ENCODE results near the gene FIG4.
"Not testable (repeated sequence)": the region's sequence is repeated elsewhere in the genome, so short reads cannot be mapped to it uniquely, and the experiment has no call there.

FIG4 gene

DNA sequence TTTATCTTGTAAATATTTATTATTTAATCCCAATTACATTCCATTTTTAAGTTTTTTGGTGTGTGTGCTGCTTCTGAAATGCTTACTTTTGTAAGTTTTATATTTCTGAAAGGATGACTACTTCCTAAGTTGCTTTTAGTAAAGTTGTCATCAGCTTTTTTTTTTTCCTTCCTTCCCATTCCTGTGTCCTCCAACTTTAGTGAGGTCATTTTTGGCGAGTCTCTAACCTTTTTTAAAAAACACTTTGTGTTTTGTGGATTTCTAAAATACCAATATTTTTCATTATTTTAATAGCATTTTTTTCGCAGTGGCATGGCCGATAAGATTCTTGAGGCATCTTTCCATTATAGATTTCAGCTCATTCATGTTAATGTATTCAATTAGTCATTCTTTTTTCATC, 30.9 kb downstream of the FIG4 start:
- H3K4me1 ChIP-seq (ENCODE audit: control insufficient read depth in 2 of 2, insufficient read depth in 1 of 2, low read depth in 1 of 2, low read length in 2 of 2): no peaks in the 10 kb centered on the region
- H4K8ac ChIP-seq (ENCODE audit: low read depth, low read length): no peak overlapping the region
- H3K18ac ChIP-seq (ENCODE audit: low read length): no peak overlapping the region
- H3K4me3 ChIP-seq (ENCODE audit: low read length in 2 of 2): no peak overlapping the region
- DNase-seq (ENCODE audit: low spot score): no peak
- H4K91ac ChIP-seq (ENCODE audit: low read depth, low read length, poor library complexity): no peak overlapping the region
- peaks cover 2% of the 10 kb centered on the region in 2 donors for H3K36me3 ChIP-seq (replicated peaks in 1 of 2; ENCODE audit: control insufficient read depth in 2 of 2, insufficient read depth in 2 of 2, low read length in 2 of 2)
- no peak overlapping the region for H2BK120ac ChIP-seq (ENCODE audit: low read depth, low read length)
- no peak overlapping the region for H2BK12ac ChIP-seq (ENCODE audit: low read length)
- no peak overlapping the region for H3K14ac ChIP-seq (ENCODE audit: low read length)
- H3K79me1 ChIP-seq (ENCODE audit: low read depth, low read length): peaks cover 2% of the 10 kb centered on the region
- no peak overlapping the region for H2AFZ ChIP-seq (ENCODE audit: low read length)
- no peak overlapping the region for H2BK5ac ChIP-seq (ENCODE audit: low read length)
- no peak overlapping the region for H3K23ac ChIP-seq (ENCODE audit: low read depth, low read length, poor library complexity)
- no peaks in the 10 kb centered on the region for H3K9me3 ChIP-seq (replicated peaks in 1 of 2; ENCODE audit: control insufficient read depth in 2 of 2, insufficient read depth in 1 of 2, low read depth in 1 of 2, low read length in 2 of 2)
- no CpG with 5 or more reads among the region's 3 CpGs for WGBS, 2 donors (ENCODE audit: extremely low coverage in 2 of 2, insufficient read length in 2 of 2, insufficient replicate concordance in 1 of 2)
- no peak overlapping the region for H2AK5ac ChIP-seq (ENCODE audit: low read depth, low read length)
- no peak overlapping the region for H2BK15ac ChIP-seq (ENCODE audit: low read length)
- H3K4ac ChIP-seq (ENCODE audit: low read length): no peak overlapping the region
- H3K27me3 ChIP-seq (ENCODE audit: control insufficient read depth in 3 of 3, insufficient read depth in 3 of 3, low read depth in 1 of 3, low read length in 3 of 3): no peaks in the 10 kb centered on the region
- no peak overlapping the region for H3K4me2 ChIP-seq (ENCODE audit: insufficient read depth, low read length, poor library complexity, severe bottlenecking)
- H3K27ac ChIP-seq (replicated peaks; ENCODE audit: low read length): no peak overlapping the region
- H3K9ac ChIP-seq (ENCODE audit: low read depth, low read length, poor library complexity): no peak overlapping the region

DNA sequence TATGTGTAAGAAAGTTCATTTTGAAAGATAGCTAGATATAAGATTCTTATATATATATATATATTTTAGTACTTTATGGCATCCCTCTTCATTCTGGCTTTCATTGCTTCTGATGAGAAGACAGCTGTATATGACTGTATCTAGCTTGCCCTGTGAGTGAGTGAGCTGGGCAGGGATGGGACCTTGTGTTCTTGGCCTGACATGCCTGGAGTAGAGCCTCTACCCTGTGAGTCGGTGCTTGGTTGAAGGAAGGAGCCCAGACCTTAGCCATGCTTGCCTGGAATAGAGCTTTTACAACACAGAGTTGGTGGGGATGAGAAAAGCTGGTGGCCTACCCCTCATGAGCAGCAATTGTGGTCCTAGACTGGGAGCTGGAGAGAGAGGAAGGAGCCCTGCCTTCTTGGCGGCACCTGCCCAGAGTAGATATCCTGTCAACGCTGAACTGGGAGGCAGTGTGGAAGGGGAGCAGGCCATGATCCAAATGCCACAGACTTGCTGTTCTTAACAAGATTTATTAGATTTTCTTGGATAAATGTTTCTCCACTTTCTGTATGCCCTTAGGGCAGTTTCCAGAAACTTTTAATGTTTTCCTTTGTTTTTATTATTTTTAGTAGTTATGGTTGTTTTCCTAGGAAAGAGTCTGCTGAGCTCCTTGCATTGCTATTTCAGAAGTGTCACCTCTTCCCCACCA, 31.6 kb downstream of the FIG4 start:
- Histone ChIP-seq H4K91ac (ENCODE audit: low read depth, low read length, poor library complexity) (no peak overlapping the region), H2BK5ac (ENCODE audit: low read length) (no peak overlapping the region), H4K8ac (ENCODE audit: low read depth, low read length) (no peak overlapping the region), H3K14ac (ENCODE audit: low read length) (no peak overlapping the region), H3K27me3 (ENCODE audit: control insufficient read depth in 3 of 3, insufficient read depth in 3 of 3, low read depth in 1 of 3, low read length in 3 of 3) (no peaks in the 10 kb centered on the region), H3K36me3 (replicated peaks in 1 of 2; ENCODE audit: control insufficient read depth in 2 of 2, insufficient read depth in 2 of 2, low read length in 2 of 2) (peaks cover 2% of the 10 kb centered on the region in 2 donors), H3K27ac (replicated peaks; ENCODE audit: low read length) (no peak overlapping the region), H2BK12ac (ENCODE audit: low read length) (no peak overlapping the region), H2BK15ac (ENCODE audit: low read length) (no peak overlapping the region), H3K4ac (ENCODE audit: low read length) (no peak overlapping the region), H3K9ac (ENCODE audit: low read depth, low read length, poor library complexity) (no peak overlapping the region), H3K23ac (ENCODE audit: low read depth, low read length, poor library complexity) (no peak overlapping the region), H3K4me2 (ENCODE audit: insufficient read depth, low read length, poor library complexity, severe bottlenecking) (no peak overlapping the region), H2AK5ac (ENCODE audit: low read depth, low read length) (no peak overlapping the region), H2BK120ac (ENCODE audit: low read depth, low read length) (no peak overlapping the region), H3K79me1 (ENCODE audit: low read depth, low read length) (peaks cover 4% of the 10 kb centered on the region), H2AFZ (ENCODE audit: low read length) (no peak overlapping the region), H3K4me1 (ENCODE audit: control insufficient read depth in 2 of 2, insufficient read depth in 1 of 2, low read depth in 1 of 2, low read length in 2 of 2) (no peaks in the 10 kb centered on the region), H3K9me3 (replicated peaks in 1 of 2; ENCODE audit: control insufficient read depth in 2 of 2, insufficient read depth in 1 of 2, low read depth in 1 of 2, low read length in 2 of 2) (no peaks in the 10 kb centered on the region), H3K18ac (ENCODE audit: low read length) (peak overlapping the region; percentile 44), H3K4me3 (ENCODE audit: low read length in 2 of 2) (peak overlapping the region in 1 of 2 donors; percentile 18)
- DNase-seq (ENCODE audit: low spot score): no peak
- WGBS, 2 donors (ENCODE audit: extremely low coverage in 2 of 2, insufficient read length in 2 of 2, insufficient replicate concordance in 1 of 2): no CpG with 5 or more reads among the region's 3 CpGs

DNA sequence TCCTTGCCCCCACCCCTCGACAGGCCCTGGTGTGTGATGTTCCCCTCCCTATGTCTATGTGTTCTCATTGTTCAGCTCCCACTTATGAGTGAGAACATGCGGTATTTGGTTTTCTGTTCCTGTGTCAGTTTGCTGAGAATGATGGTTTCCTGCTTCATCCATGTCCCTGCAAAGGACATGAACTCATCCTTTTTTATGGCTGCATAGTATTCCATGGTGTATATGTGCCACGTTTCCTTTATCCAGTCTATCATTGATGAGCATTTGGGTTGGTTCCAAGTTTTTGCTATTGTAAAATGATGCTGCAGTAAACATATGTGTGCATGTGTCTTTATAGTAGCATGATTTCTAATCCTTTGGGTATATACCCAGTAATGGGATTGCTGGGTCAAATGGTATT, 34.2 kb downstream of the FIG4 start:
- not testable (repeated sequence) for H2BK120ac ChIP-seq (ENCODE audit: low read depth, low read length)

DNA sequence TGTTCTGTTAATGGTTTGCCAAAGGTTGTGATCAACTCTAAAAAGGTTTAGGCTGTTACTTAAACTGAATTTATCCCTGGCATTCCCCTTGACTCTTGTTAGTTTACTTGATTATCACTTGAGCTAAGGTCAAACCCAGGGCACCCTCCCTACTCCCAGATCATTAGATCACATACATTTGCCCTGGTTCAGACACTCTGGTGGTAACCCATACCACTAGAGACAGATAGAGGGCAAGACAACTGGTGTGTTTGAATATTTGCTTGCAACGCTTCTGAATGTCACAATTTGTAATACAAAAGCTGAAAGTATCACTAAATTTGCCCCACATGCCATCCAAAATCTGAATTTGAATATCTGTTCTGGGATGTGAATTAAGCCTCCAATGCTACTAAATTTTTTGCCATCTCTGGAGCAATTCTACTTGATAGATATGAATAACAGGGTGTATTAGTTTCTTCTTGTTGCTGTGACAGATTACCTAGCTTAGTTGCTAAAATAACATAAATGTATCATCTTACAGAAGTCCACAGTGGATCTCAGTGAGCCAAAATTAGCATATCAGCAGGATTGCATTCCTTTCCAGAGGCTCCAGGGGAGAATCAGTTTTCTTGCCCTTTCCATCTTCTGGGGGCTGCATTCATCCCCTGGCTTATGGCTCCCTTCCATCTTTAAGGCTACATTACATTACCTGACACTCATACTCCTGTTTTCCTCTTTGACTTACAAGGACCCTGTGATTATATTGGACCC, 45.4 kb downstream of the FIG4 start:
- Histone ChIP-seq H2BK5ac (ENCODE audit: low read length) (no peak overlapping the region), H3K18ac (ENCODE audit: low read length) (no peak overlapping the region), H3K9me3 (replicated peaks in 1 of 2; ENCODE audit: control insufficient read depth in 2 of 2, insufficient read depth in 1 of 2, low read depth in 1 of 2, low read length in 2 of 2) (no peaks in the 10 kb centered on the region), H2BK12ac (ENCODE audit: low read length) (no peak overlapping the region), H2AFZ (ENCODE audit: low read length) (no peak overlapping the region), H2BK120ac (ENCODE audit: low read depth, low read length) (no peak overlapping the region), H3K9ac (ENCODE audit: low read depth, low read length, poor library complexity) (no peak overlapping the region), H3K79me1 (ENCODE audit: low read depth, low read length) (no peaks in the 10 kb centered on the region), H3K4ac (ENCODE audit: low read length) (no peak overlapping the region), H3K27ac (replicated peaks; ENCODE audit: low read length) (no peak overlapping the region), H2BK15ac (ENCODE audit: low read length) (no peak overlapping the region), H4K91ac (ENCODE audit: low read depth, low read length, poor library complexity) (no peak overlapping the region), H3K36me3 (replicated peaks in 1 of 2; ENCODE audit: control insufficient read depth in 2 of 2, insufficient read depth in 2 of 2, low read length in 2 of 2) (peaks cover 2 to 3% of the 10 kb centered on the region in 2 donors), H3K27me3 (ENCODE audit: control insufficient read depth in 3 of 3, insufficient read depth in 3 of 3, low read depth in 1 of 3, low read length in 3 of 3) (no peaks in the 10 kb centered on the region), H3K4me2 (ENCODE audit: insufficient read depth, low read length, poor library complexity, severe bottlenecking) (no peak overlapping the region), H2AK5ac (ENCODE audit: low read depth, low read length) (no peak overlapping the region), H4K8ac (ENCODE audit: low read depth, low read length) (no peak overlapping the region), H3K23ac (ENCODE audit: low read depth, low read length, poor library complexity) (no peak overlapping the region), H3K4me3 (ENCODE audit: low read length in 2 of 2) (no peak overlapping the region), H3K4me1 (ENCODE audit: control insufficient read depth in 2 of 2, insufficient read depth in 1 of 2, low read depth in 1 of 2, low read length in 2 of 2) (peaks cover 0 to 1% of the 10 kb centered on the region in 2 donors), H3K14ac (ENCODE audit: low read length) (no peak overlapping the region)
- no peak for DNase-seq (ENCODE audit: low spot score)
- no CpG with 5 or more reads among the region's 1 CpG for WGBS, 2 donors (ENCODE audit: extremely low coverage in 2 of 2, insufficient read length in 2 of 2, insufficient replicate concordance in 1 of 2)

More for the DNA sequence above, 34.2 kb downstream of the FIG4 start:
- not testable (repeated sequence) for H3K9ac ChIP-seq (ENCODE audit: low read depth, low read length, poor library complexity); H2AFZ ChIP-seq (ENCODE audit: low read length); H3K4me1 ChIP-seq (ENCODE audit: control insufficient read depth in 2 of 2, insufficient read depth in 1 of 2, low read depth in 1 of 2, low read length in 2 of 2); H4K91ac ChIP-seq (ENCODE audit: low read depth, low read length, poor library complexity); H3K4ac ChIP-seq (ENCODE audit: low read length); H3K27ac ChIP-seq (replicated peaks; ENCODE audit: low read length); H3K14ac ChIP-seq (ENCODE audit: low read length); H2BK15ac ChIP-seq (ENCODE audit: low read length); H3K36me3 ChIP-seq (replicated peaks in 1 of 2; ENCODE audit: control insufficient read depth in 2 of 2, insufficient read depth in 2 of 2, low read length in 2 of 2); H3K18ac ChIP-seq (ENCODE audit: low read length); DNase-seq (ENCODE audit: low spot score); H4K8ac ChIP-seq (ENCODE audit: low read depth, low read length); H3K79me1 ChIP-seq (ENCODE audit: low read depth, low read length); H3K23ac ChIP-seq (ENCODE audit: low read depth, low read length, poor library complexity); H2BK5ac ChIP-seq (ENCODE audit: low read length); H3K4me2 ChIP-seq (ENCODE audit: insufficient read depth, low read length, poor library complexity, severe bottlenecking); H2BK12ac ChIP-seq (ENCODE audit: low read length); H3K27me3 ChIP-seq (ENCODE audit: control insufficient read depth in 3 of 3, insufficient read depth in 3 of 3, low read depth in 1 of 3, low read length in 3 of 3); H2AK5ac ChIP-seq (ENCODE audit: low read depth, low read length); H3K9me3 ChIP-seq (replicated peaks in 1 of 2; ENCODE audit: control insufficient read depth in 2 of 2, insufficient read depth in 1 of 2, low read depth in 1 of 2, low read length in 2 of 2); H3K4me3 ChIP-seq (ENCODE audit: low read length in 2 of 2)
- no CpG with 5 or more reads among the region's 3 CpGs for WGBS, 2 donors (ENCODE audit: extremely low coverage in 2 of 2, insufficient read length in 2 of 2, insufficient replicate concordance in 1 of 2)
